ENCODE measurements around the gene SFT2D1.

Gene SFT2D1

GRCh38 chr6:166279393-166279679 lies 63.0 kb downstream of the SFT2D1 start:
- no peak overlapping the region for H3K4me3 ChIP-seq (ENCODE audit: control insufficient read depth in 1 of 7, extremely low read depth in 1 of 7, insufficient read depth in 4 of 7, low read depth in 2 of 7, low read length in 6 of 7)
- POLR2A ChIA-PET: interaction anchor here (0.6 kb wide), 1 partner anchor 401 kb away, joined by 3 read pairs; no protein-coding TSS in a partner anchor
- CTCF ChIA-PET: interaction anchor here (1.2 to 3.8 kb wide), 4 partner anchors 10 to 121 kb away, joined by 4 to 31 read pairs (median 6); no protein-coding TSS in a partner anchor
- 100% methylated on average over 1 of the region's 1 CpG for WGBS (ENCODE audit: insufficient coverage)
- no peaks in the 10 kb centered on the region for H3K36me3 ChIP-seq (ENCODE audit: control insufficient read depth in 4 of 4, insufficient read depth in 4 of 4, low read length in 3 of 4)
- peaks cover 0 to 2% (median 0%) of the 10 kb centered on the region in 5 experiments for H3K9me3 ChIP-seq (ENCODE audit: control extremely low read depth in 1 of 5, control insufficient read depth in 4 of 5, insufficient read depth in 2 of 5, low read depth in 1 of 5, low read length in 4 of 5)
- H3K4me1 ChIP-seq (ENCODE audit: control extremely low read depth in 1 of 4, control insufficient read depth in 4 of 4, insufficient read depth in 4 of 4, low read length in 3 of 4): peaks cover 0 to 4% (median 2%) of the 10 kb centered on the region in 4 experiments
- peaks cover 0 to 14% (median 4%) of the 10 kb centered on the region in 5 experiments for H3K27me3 ChIP-seq (replicated peaks in 2 of 5; ENCODE audit: control insufficient read depth in 4 of 5, insufficient read depth in 5 of 5, low read length in 4 of 5)
- H3K27ac ChIP-seq (ENCODE audit: insufficient read depth in 1 of 2, low read depth in 1 of 2, low read length in 2 of 2, poor library complexity in 1 of 2, severe bottlenecking in 2 of 2): no peak overlapping the region
- DNase-seq: peak in 1 of 3 donors; percentile 71

GRCh38 chr6:166278579-166279392 lies 63.6 kb downstream of the SFT2D1 start:
- ChIA-PET CTCF (interaction anchor here (1.2 to 3.8 kb wide), 4 partner anchors 19 to 122 kb away, joined by 4 to 38 read pairs (median 20); no protein-coding TSS in a partner anchor), POLR2A (no interaction called here)
- peaks cover 0 to 2% (median 0%) of the 10 kb centered on the region in 5 experiments for H3K9me3 ChIP-seq (ENCODE audit: control extremely low read depth in 1 of 5, control insufficient read depth in 4 of 5, insufficient read depth in 2 of 5, low read depth in 1 of 5, low read length in 4 of 5)
- DNase-seq: peak in 1 of 3 donors; percentile 65
- no peak overlapping the region for H3K27ac ChIP-seq (ENCODE audit: insufficient read depth in 1 of 2, low read depth in 1 of 2, low read length in 2 of 2, poor library complexity in 1 of 2, severe bottlenecking in 2 of 2)
- H3K4me1 ChIP-seq (ENCODE audit: control extremely low read depth in 1 of 4, control insufficient read depth in 4 of 4, insufficient read depth in 4 of 4, low read length in 3 of 4): peaks cover 0 to 4% (median 2%) of the 10 kb centered on the region in 4 experiments
- H3K27me3 ChIP-seq (replicated peaks in 2 of 5; ENCODE audit: control insufficient read depth in 4 of 5, insufficient read depth in 5 of 5, low read length in 4 of 5): peaks cover 0 to 12% (median 2%) of the 10 kb centered on the region in 5 experiments
- WGBS (ENCODE audit: insufficient coverage): 84% methylated on average over 7 of the region's 8 CpGs
- no peaks in the 10 kb centered on the region for H3K36me3 ChIP-seq (ENCODE audit: control insufficient read depth in 4 of 4, insufficient read depth in 4 of 4, low read length in 3 of 4)
- no peak overlapping the region for H3K4me3 ChIP-seq (ENCODE audit: control insufficient read depth in 1 of 7, extremely low read depth in 1 of 7, insufficient read depth in 4 of 7, low read depth in 2 of 7, low read length in 6 of 7)

- Histone ChIP-seq H3K9me3 (ENCODE audit: control extremely low read depth in 1 of 5, control insufficient read depth in 4 of 5, insufficient read depth in 2 of 5, low read depth in 1 of 5, low read length in 4 of 5) (peaks cover 0 to 2% (median 0%) of the 10 kb centered on the region in 5 experiments), H3K4me3 (ENCODE audit: control insufficient read depth in 1 of 7, extremely low read depth in 1 of 7, insufficient read depth in 4 of 7, low read depth in 2 of 7, low read length in 6 of 7) (no peak overlapping the region), H3K27ac (ENCODE audit: insufficient read depth in 1 of 2, low read depth in 1 of 2, low read length in 2 of 2, poor library complexity in 1 of 2, severe bottlenecking in 2 of 2) (no peak overlapping the region), H3K36me3 (ENCODE audit: control insufficient read depth in 4 of 4, insufficient read depth in 4 of 4, low read length in 3 of 4) (no peaks in the 10 kb centered on the region), H3K4me1 (ENCODE audit: control extremely low read depth in 1 of 4, control insufficient read depth in 4 of 4, insufficient read depth in 4 of 4, low read length in 3 of 4) (peaks cover 0 to 4% (median 2%) of the 10 kb centered on the region in 4 experiments), H3K27me3 (replicated peaks in 2 of 5; ENCODE audit: control insufficient read depth in 4 of 5, insufficient read depth in 5 of 5, low read length in 4 of 5) (peaks cover 0 to 10% (median 2%) of the 10 kb centered on the region in 5 experiments)
- ChIA-PET CTCF (interaction anchor here (1.3 to 3.1 kb wide), 7 partner anchors 18 to 127 kb away, joined by 3 to 38 read pairs (median 10); no protein-coding TSS in a partner anchor), POLR2A (no interaction called here)
- WGBS (ENCODE audit: insufficient coverage): 98% methylated on average over 5 of the region's 11 CpGs
- no peak for DNase-seq
Observed at GRCh38 chr6:166277892-166278578, 64.3 kb downstream of the SFT2D1 start.

GRCh38 chr6:166277018-166277417 lies 65.3 kb downstream of the SFT2D1 start:
- POLR2A ChIA-PET: no interaction called here
- peaks cover 0 to 10% (median 2%) of the 10 kb centered on the region in 5 experiments for H3K27me3 ChIP-seq (replicated peaks in 2 of 5; ENCODE audit: control insufficient read depth in 4 of 5, insufficient read depth in 5 of 5, low read length in 4 of 5)
- H3K4me1 ChIP-seq (ENCODE audit: control extremely low read depth in 1 of 4, control insufficient read depth in 4 of 4, insufficient read depth in 4 of 4, low read length in 3 of 4): peaks cover 0 to 4% (median 2%) of the 10 kb centered on the region in 4 experiments
- H3K4me3 ChIP-seq (ENCODE audit: control insufficient read depth in 1 of 7, extremely low read depth in 1 of 7, insufficient read depth in 4 of 7, low read depth in 2 of 7, low read length in 6 of 7): no peak overlapping the region
- DNase-seq: no peak
- CTCF ChIA-PET: interaction anchor here (1.3 to 3.1 kb wide), 14 partner anchors 7 to 140 kb away, joined by 3 to 38 read pairs (median 6); no protein-coding TSS in a partner anchor
- H3K36me3 ChIP-seq (ENCODE audit: control insufficient read depth in 4 of 4, insufficient read depth in 4 of 4, low read length in 3 of 4): no peaks in the 10 kb centered on the region
- H3K27ac ChIP-seq (ENCODE audit: insufficient read depth in 1 of 2, low read depth in 1 of 2, low read length in 2 of 2, poor library complexity in 1 of 2, severe bottlenecking in 2 of 2): no peak overlapping the region
- WGBS (ENCODE audit: insufficient coverage): 89% methylated on average over 11 of the region's 11 CpGs
- peaks cover 0 to 2% (median 0%) of the 10 kb centered on the region in 5 experiments for H3K9me3 ChIP-seq (ENCODE audit: control extremely low read depth in 1 of 5, control insufficient read depth in 4 of 5, insufficient read depth in 2 of 5, low read depth in 1 of 5, low read length in 4 of 5)

GRCh38 chr6:166275714-166276166 lies 66.6 kb downstream of the SFT2D1 start:
- H3K4me1 ChIP-seq (ENCODE audit: control extremely low read depth in 1 of 4, control insufficient read depth in 4 of 4, insufficient read depth in 4 of 4, low read length in 3 of 4): peaks cover 0 to 4% (median 2%) of the 10 kb centered on the region in 4 experiments
- peaks cover 0 to 2% (median 0%) of the 10 kb centered on the region in 5 experiments for H3K9me3 ChIP-seq (ENCODE audit: control extremely low read depth in 1 of 5, control insufficient read depth in 4 of 5, insufficient read depth in 2 of 5, low read depth in 1 of 5, low read length in 4 of 5)
- ChIA-PET POLR2A (no interaction called here), CTCF (interaction anchor here (0.6 to 3.1 kb wide), 23 partner anchors 9 to 863 kb away, joined by 3 to 38 read pairs (median 4); no protein-coding TSS in a partner anchor)
- 2% methylated on average over 18 of the region's 21 CpGs for WGBS (ENCODE audit: insufficient coverage)
- peak; percentile 61 to 79 (median 72) for DNase-seq
- peaks cover 0 to 3% (median 0%) of the 10 kb centered on the region in 5 experiments for H3K27me3 ChIP-seq (replicated peaks in 2 of 5; ENCODE audit: control insufficient read depth in 4 of 5, insufficient read depth in 5 of 5, low read length in 4 of 5)
- no peaks in the 10 kb centered on the region for H3K36me3 ChIP-seq (ENCODE audit: control insufficient read depth in 4 of 4, insufficient read depth in 4 of 4, low read length in 3 of 4)
- H3K4me3 ChIP-seq (ENCODE audit: control insufficient read depth in 1 of 7, extremely low read depth in 1 of 7, insufficient read depth in 4 of 7, low read depth in 2 of 7, low read length in 6 of 7): no peak overlapping the region
- no peak overlapping the region for H3K27ac ChIP-seq (ENCODE audit: insufficient read depth in 1 of 2, low read depth in 1 of 2, low read length in 2 of 2, poor library complexity in 1 of 2, severe bottlenecking in 2 of 2)

GRCh38 chr6:166274739-166275370 lies 67.5 kb downstream of the SFT2D1 start:
- POLR2A ChIA-PET: no interaction called here
- no peak overlapping the region for H3K4me3 ChIP-seq (ENCODE audit: control insufficient read depth in 1 of 7, extremely low read depth in 1 of 7, insufficient read depth in 4 of 7, low read depth in 2 of 7, low read length in 6 of 7)
- CTCF ChIA-PET: interaction anchor here (1.0 to 1.9 kb wide), 5 partner anchors 15 to 126 kb away, joined by 4 to 11 read pairs (median 4); no protein-coding TSS in a partner anchor
- no peaks in the 10 kb centered on the region for H3K36me3 ChIP-seq (ENCODE audit: control insufficient read depth in 4 of 4, insufficient read depth in 4 of 4, low read length in 3 of 4)
- no peak overlapping the region for H3K27ac ChIP-seq (ENCODE audit: insufficient read depth in 1 of 2, low read depth in 1 of 2, low read length in 2 of 2, poor library complexity in 1 of 2, severe bottlenecking in 2 of 2)
- no peak for DNase-seq
- 86% methylated on average over 9 of the region's 13 CpGs for WGBS (ENCODE audit: insufficient coverage)
- peaks cover 0 to 2% (median 0%) of the 10 kb centered on the region in 5 experiments for H3K9me3 ChIP-seq (ENCODE audit: control extremely low read depth in 1 of 5, control insufficient read depth in 4 of 5, insufficient read depth in 2 of 5, low read depth in 1 of 5, low read length in 4 of 5)
- peaks cover 0 to 4% (median 2%) of the 10 kb centered on the region in 4 experiments for H3K4me1 ChIP-seq (ENCODE audit: control extremely low read depth in 1 of 4, control insufficient read depth in 4 of 4, insufficient read depth in 4 of 4, low read length in 3 of 4)
- peaks cover 0 to 3% (median 0%) of the 10 kb centered on the region in 5 experiments for H3K27me3 ChIP-seq (replicated peaks in 2 of 5; ENCODE audit: control insufficient read depth in 4 of 5, insufficient read depth in 5 of 5, low read length in 4 of 5)

Measured in common myeloid progenitor, CD34-positive (primary cell).